Duodenal mucosa (tissue), 2 donors: ENCODE measurements around the gene TLE2.

ENCODE experiments used
- H3K27ac ChIP-seq: one replicate; pipeline ENCODE4 v1.7.0; 2013; ENCODE audit warnings: low read depth, low read length
- H3K27me3 ChIP-seq, 2 donors: one replicate each; pipeline ENCODE4 v1.7.0; 2013; ENCODE audit warnings: low read length in 2 of 2, control low read depth in 1 of 2; ENCODE audit not compliant: insufficient read depth in 2 of 2, control insufficient read depth in 1 of 2
- H3K36me3 ChIP-seq, 2 donors: one replicate each; pipeline ENCODE4 v1.7.0; 2013; ENCODE audit warnings: low read length in 2 of 2, control low read depth in 1 of 2; ENCODE audit not compliant: insufficient read depth in 2 of 2, control insufficient read depth in 1 of 2
- H3K4me1 ChIP-seq, 2 donors: one replicate each; pipeline ENCODE4 v1.7.0; 2013; ENCODE audit warnings: low read length in 2 of 2, control low read depth in 1 of 2; ENCODE audit not compliant: insufficient read depth in 2 of 2, control insufficient read depth in 1 of 2
- H3K4me3 ChIP-seq, 2 donors: one replicate each; pipeline ENCODE4 v1.7.0; 2013; ENCODE audit warnings: low read length in 2 of 2, low read depth in 1 of 2
- H3K9ac ChIP-seq, 2 donors: one replicate each; pipeline ENCODE4 v1.7.0; 2013; ENCODE audit warnings: low read length in 2 of 2, low read depth in 1 of 2
- H3K9me3 ChIP-seq, 2 donors: one replicate each; pipeline ENCODE4 v1.7.0; 2013; ENCODE audit warnings: low read length in 2 of 2, control low read depth in 1 of 2; ENCODE audit not compliant: control insufficient read depth in 1 of 2

Gene TLE2

DNA sequence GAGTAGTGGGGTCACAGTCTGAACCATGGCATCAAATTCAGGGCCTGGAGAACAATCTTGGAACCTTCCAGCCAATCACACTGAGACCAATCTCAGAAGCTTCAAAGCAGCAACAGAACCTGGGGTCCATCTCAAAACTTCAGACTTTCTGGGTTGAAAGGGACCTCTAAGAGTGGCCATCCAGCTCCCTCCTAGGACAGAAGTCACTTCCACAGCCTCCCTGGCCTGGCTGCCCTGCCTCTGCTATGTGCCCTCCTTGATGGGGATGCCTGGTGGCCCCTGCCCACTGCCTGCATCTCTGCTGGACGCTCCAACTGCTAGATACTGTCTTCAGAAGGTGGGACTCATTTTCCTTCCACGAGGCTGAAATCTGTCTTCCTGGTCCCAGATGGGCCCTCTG, 1.8 kb downstream of the TLE2 start:
- Histone ChIP-seq H3K27me3 (peaks cover 7 to 10% of the 10 kb centered on the region in 2 donors), H3K4me3 (no peak overlapping the region), H3K4me1 (peaks cover 13% of the 10 kb centered on the region in 2 donors), H3K9ac (no peak overlapping the region), H3K36me3 (no peaks in the 10 kb centered on the region), H3K27ac (no peak overlapping the region), H3K9me3 (no peaks in the 10 kb centered on the region)

DNA sequence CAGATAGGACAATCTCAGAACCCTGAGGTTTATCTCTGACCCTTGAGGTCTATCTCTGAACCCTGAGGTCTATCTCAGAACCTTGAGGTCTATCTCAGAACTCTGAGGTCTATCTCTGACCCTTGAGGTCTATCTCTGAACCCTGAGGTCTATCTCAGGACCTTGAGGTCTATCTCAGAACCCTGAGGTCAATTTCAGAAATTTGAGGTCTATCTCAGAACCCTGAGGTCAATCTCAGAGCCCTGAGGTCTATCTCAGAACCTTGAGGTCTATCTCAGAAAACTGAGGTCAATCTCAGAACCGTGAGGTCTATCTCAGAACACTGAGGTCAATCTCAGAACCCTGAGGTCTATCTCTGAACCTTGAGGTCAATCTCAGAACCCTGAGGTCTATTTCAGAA, 2.3 kb downstream of the TLE2 start:
- Histone ChIP-seq H3K9ac (no peak overlapping the region), H3K27ac (no peak overlapping the region), H3K9me3 (no peaks in the 10 kb centered on the region), H3K27me3 (peaks cover 7 to 10% of the 10 kb centered on the region in 2 donors), H3K4me1 (peaks cover 13% of the 10 kb centered on the region in 2 donors), H3K36me3 (no peaks in the 10 kb centered on the region), H3K4me3 (no peak overlapping the region)

DNA sequence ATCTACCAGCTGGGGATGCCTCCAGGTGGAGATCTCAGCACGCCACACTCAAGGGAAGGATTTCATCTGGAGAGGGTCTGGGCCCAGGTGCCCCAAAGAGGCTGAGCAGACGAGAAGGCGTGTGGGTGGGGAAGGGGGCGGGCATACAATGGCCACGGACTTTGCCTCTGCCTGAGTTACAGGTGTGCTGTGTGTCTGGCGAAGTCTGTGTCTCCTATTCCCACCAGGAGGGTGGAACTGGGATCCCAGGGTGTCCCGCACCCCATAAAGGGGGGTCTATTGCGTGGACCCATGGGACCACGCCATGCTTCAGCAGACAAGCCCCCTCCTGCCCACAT, 3.6 kb downstream of the TLE2 start:
- Histone ChIP-seq H3K9ac (peak overlapping the region; percentile 59 to 63), H3K27me3 (peaks cover 6 to 10% of the 10 kb centered on the region in 2 donors), H3K4me1 (peaks cover 13% of the 10 kb centered on the region in 2 donors), H3K27ac (no peak overlapping the region), H3K9me3 (no peaks in the 10 kb centered on the region), H3K36me3 (no peaks in the 10 kb centered on the region), H3K4me3 (peak overlapping the region; percentile 57 to 63)

DNA sequence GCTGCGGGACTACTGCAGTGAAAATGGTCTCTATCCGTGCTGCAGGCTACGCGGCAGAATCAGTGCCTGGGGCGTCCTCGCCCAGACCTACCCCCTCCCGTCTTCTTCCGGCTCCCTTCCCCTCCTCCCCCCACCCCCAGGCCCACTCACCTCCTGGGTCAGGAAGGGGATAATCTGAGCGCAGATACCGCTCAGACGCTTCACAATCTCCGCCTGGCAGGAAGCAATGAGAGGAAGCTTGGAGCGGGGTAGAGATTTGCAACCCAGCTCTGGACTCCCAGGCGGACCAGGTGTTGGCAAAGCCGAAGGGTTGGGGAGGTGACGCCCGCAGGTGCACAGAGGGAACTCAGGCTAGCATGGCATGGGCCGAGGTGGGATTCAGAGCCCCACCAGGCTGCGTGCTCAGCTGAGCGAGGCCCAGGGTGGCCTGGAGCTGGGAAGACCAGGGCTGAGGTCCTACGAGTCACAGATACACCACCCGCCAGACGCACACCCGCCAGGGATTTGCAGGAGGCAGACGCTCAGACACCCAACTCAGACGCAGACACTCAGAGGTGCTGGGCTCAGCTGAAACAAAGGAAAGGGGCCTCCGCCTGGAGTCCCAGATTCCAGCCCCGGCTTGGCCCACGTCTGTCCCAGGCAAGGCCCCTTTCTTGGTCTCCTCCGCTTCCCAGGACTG, 4.1 kb downstream of the TLE2 start:
- Histone ChIP-seq H3K4me1 (peaks cover 13% of the 10 kb centered on the region in 2 donors), H3K4me3 (peak overlapping the region; percentile 61 to 63), H3K27me3 (peaks cover 2 to 10% of the 10 kb centered on the region in 2 donors), H3K9me3 (no peaks in the 10 kb centered on the region), H3K36me3 (no peaks in the 10 kb centered on the region), H3K27ac (no peak overlapping the region), H3K9ac (peak overlapping the region; percentile 59 to 63)

DNA sequence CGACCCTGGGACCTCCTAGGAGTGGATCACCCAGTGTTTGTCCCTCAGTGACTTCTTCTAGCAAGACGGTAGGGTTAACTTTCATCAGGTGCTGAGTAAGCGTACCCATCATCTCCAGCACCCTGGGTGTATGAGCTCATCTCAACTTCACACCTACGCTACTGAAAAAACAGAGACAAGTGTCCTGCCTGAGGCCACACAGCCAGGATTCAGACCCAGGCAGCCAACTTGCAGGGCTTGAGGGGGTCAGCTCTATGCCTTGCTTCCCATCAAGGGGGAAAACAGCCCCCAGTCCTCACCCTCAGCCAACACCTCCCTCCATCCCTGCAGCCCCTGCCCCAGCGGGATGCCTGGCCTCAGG, 4.6 kb downstream of the TLE2 start:
- peaks cover 0 to 10% of the 10 kb centered on the region in 2 donors for H3K27me3 ChIP-seq
- peaks cover 13% of the 10 kb centered on the region in 2 donors for H3K4me1 ChIP-seq
- no peak overlapping the region for H3K27ac ChIP-seq
- H3K9me3 ChIP-seq: no peaks in the 10 kb centered on the region
- H3K4me3 ChIP-seq: peak overlapping the region; percentile 61 to 63
- peak overlapping the region in 1 of 2 donors; percentile 59 for H3K9ac ChIP-seq
- no peaks in the 10 kb centered on the region for H3K36me3 ChIP-seq

DNA sequence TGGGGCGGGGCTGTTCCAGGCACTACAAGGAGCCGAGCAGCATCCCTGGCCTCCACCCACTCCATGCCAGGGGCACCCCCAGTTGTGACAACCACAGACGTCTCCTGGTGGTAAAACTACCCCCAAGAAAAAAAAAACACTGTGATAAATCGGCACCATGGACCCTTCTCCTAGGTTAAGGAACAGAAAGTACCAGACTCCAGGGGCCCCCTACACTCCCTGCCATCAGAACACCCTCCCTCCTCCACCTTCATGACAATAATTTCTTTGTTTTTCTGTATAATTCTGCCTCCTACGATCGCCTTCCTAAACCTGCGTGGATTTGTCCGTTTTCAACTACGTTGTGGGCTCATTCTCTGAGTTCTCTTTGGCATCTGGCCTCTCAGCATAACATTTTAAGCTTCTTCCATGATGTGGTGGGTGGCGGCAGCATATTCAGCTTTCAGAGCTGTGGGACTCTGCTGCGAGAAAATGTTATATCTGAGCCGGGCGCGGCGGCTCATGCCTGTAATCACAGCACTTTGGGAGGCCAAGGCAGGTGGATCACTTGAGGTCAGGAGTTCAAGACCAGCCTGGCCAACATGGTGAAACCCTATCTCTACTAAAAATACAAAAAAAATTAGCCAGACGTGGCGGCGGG, 8.6 kb downstream of the TLE2 start:
- Histone ChIP-seq H3K4me3 (no peak overlapping the region), H3K27ac (no peak overlapping the region), H3K36me3 (peaks cover 0 to 1% of the 10 kb centered on the region in 2 donors), H3K4me1 (peaks cover 9 to 11% of the 10 kb centered on the region in 2 donors), H3K9ac (no peak overlapping the region), H3K27me3 (no peaks in the 10 kb centered on the region), H3K9me3 (no peaks in the 10 kb centered on the region)

DNA sequence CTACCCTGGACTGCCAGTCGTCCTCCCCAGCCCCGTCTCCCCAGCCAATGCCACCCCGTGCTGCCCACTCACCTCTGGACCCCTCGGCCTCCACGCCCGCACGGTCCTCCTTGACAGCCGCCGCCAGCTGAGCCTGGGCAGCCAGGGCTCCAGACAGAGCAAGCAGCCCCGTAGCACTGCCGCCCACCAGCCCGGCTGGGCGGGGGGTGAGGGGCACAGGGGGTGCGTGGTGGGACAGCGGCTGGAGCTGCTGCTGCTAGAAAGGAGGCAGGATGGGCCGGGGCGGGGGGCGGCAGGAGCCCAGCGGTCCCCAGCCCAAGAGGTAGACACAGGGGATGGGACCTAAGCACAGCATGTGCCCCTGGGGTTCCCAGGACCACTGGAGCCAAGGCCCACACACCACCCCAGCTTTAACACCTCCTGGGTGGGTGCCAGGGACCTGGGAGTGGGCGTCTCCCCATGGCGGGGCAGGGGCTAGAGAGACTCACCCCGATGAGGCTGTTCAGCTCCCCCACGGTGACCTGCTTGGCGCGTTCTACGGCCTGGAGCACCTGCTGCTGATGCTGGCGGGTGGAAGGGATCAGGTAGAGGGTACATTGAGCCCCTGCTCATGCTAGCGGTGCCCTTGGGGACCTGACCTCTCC, 9.7 kb downstream of the TLE2 start:
- no peaks in the 10 kb centered on the region for H3K9me3 ChIP-seq
- peaks cover 3 to 5% of the 10 kb centered on the region in 2 donors for H3K36me3 ChIP-seq
- H3K4me3 ChIP-seq: no peak overlapping the region
- no peak overlapping the region for H3K27ac ChIP-seq
- H3K9ac ChIP-seq: no peak overlapping the region
- H3K4me1 ChIP-seq: peaks cover under 1% of the 10 kb centered on the region in 2 donors
- H3K27me3 ChIP-seq: no peaks in the 10 kb centered on the region

DNA sequence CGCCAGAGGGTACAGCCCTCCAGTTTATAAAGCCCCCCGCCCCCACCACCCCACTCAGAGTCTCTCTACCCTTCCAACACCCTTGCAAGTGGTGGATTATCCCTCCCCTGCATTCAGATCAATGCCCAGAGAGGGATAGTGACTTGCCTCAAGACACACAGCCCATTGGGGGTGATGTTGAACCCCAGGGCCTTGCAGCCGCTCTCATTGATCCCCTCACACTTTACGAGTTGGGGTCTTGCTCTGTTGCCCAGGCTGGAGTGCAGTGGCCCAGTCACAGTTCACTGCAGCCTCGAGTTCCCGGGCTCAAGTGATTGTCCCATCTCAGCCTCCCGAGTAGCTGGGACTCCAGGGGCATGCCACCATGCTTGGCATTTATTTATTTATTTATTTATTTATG, 11.2 kb downstream of the TLE2 start:
- Histone ChIP-seq H3K36me3 (peaks cover 5% of the 10 kb centered on the region in 2 donors), H3K27me3 (no peaks in the 10 kb centered on the region)

DNA sequence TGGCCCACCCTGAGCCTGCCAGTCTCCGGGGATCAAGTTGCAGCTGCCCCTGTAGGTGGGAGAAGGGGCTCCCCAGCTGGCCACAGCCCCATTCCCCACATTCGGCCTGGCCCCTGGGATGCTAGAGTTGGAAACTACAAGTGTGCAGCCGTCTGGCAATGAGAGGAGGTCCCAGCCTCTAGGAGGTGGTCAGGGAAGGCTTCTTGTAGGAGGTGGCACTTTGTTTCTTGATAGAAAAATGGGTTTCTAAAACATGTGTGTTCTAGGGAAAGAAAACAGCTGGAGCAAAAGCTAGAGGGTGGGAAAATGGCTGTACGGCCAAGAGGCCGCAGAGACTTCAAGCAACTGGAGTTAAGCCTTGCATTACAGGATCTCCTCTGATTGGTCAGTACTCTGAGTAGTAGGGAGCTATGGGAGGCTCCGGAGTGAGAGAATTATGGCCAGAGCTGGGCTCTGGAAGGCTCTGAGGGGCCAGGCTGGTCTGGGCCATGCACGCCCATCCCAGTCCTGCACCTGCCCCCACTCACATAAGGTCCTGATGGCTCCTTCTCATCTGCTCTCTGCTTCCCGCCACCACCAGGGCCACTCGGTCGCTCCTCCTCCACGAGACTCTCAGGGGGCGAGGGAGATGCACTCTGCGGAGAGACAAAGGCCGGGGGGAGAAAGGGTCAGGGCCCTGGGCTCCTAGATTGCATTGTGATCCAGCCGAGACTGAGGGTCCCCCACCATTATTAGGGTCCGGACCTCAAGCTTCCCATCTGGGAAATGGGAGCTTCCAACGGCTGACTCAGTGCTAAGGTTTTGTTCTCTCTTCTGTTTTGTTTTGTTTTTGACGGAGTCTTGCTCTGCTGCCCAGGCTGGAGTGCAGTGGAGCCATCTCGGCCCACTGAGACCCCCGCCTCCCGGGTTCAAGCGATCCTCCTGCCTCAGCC, 13.7 kb downstream of the TLE2 start:
- Histone ChIP-seq H3K4me3 (no peak overlapping the region), H3K4me1 (no peaks in the 10 kb centered on the region), H3K36me3 (peaks cover 5 to 14% of the 10 kb centered on the region in 2 donors)

More for the DNA sequence above, 11.2 kb downstream of the TLE2 start:
- Histone ChIP-seq H3K27ac (no peak overlapping the region), H3K9ac (no peak overlapping the region), H3K4me1 (no peaks in the 10 kb centered on the region), H3K9me3 (no peaks in the 10 kb centered on the region), H3K4me3 (no peak overlapping the region)

More for the DNA sequence above, 13.7 kb downstream of the TLE2 start:
- Histone ChIP-seq H3K9me3 (no peaks in the 10 kb centered on the region), H3K9ac (no peak overlapping the region), H3K27ac (no peak overlapping the region), H3K27me3 (no peaks in the 10 kb centered on the region)
